ENCODE data around the gene LAMC2.

Gene LAMC2

DNA sequence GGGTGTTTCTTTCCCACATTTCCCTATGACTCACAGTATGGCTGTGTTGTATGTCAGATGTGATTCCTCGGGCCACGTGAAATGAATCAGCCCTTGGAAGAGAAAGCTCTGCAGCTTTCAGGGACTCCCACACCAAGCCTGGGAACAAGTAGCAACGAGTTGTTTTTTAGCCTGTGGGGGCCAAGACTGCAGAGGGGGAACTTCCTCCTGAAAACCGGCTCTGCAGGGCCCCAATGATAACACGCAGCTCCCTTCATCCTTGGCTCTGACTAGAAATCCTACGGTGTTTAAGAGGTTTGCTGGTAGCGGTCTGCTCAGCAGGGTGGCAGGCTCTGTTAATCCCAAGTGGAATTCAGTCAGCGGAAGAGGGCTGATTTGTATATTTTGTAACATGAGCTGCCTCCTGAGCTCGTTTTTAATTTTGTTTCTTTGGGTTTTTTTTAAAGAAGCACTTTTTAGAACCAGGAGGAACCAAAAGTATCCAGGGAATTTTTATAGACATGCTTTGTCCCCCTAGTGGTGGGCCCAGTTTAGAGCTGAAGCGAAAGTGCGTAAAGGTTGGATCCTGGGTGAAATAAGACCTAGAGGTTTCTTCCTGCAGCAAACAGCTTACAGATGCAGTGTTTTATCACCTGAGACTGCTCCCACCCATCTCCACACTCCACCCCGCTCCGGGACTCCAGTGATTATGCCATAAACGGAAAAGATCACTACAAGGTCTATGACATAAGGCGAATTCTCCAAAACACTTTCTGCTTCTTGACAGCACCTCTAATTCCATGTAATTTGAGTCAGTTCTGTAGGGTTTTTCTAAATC lies 48.8 kb downstream of the LAMC2 start:
- H4K20me1 ChIP-seq (ENCODE audit: low read depth, low read length): no peaks in the 10 kb centered on the region
- no peaks in the 10 kb centered on the region for H3K79me2 ChIP-seq (ENCODE audit: insufficient read depth, low read length)
- H3K27ac ChIP-seq (ENCODE audit: low read depth, low read length): no peak overlapping the region
- no peaks in the 10 kb centered on the region for H3K36me3 ChIP-seq (ENCODE audit: low read length)
- H3F3A ChIP-seq (ENCODE audit: insufficient read depth): no peaks in the 10 kb centered on the region
- H2AFZ ChIP-seq (ENCODE audit: low read depth, low read length, severe bottlenecking): no peak overlapping the region
- no peaks in the 10 kb centered on the region for H3K27me3 ChIP-seq (ENCODE audit: low read length)
- no peak overlapping the region for H3K4me2 ChIP-seq (ENCODE audit: low read depth, low read length, poor library complexity, severe bottlenecking)
- TF ChIP-seq, protein P1, sequence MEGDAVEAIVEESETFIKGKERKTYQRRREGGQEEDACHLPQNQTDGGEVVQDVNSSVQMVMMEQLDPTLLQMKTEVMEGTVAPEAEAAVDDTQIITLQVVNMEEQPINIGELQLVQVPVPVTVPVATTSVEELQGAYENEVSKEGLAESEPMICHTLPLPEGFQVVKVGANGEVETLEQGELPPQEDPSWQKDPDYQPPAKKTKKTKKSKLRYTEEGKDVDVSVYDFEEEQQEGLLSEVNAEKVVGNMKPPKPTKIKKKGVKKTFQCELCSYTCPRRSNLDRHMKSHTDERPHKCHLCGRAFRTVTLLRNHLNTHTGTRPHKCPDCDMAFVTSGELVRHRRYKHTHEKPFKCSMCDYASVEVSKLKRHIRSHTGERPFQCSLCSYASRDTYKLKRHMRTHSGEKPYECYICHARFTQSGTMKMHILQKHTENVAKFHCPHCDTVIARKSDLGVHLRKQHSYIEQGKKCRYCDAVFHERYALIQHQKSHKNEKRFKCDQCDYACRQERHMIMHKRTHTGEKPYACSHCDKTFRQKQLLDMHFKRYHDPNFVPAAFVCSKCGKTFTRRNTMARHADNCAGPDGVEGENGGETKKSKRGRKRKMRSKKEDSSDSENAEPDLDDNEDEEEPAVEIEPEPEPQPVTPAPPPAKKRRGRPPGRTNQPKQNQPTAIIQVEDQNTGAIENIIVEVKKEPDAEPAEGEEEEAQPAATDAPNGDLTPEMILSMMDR (IDR thresholded peaks at IDR 0.05; ENCODE audit: insufficient read depth, low read length, poor library complexity, severe bottlenecking): no peak
- TF ChIP-seq EZH2phosphoT487 (conservative IDR thresholded peaks at IDR 0.05; ENCODE audit: low read length): no peak
- H3K9me3 ChIP-seq (ENCODE audit: insufficient read depth, low read length): no peaks in the 10 kb centered on the region
- H3K9me2 ChIP-seq (replicated peaks; ENCODE audit: insufficient read depth, low read length): no peaks in the 10 kb centered on the region
- H3K4me3 ChIP-seq (ENCODE audit: insufficient read depth, low read length, poor library complexity, severe bottlenecking): no peak overlapping the region
- H3K9ac ChIP-seq (ENCODE audit: low read length): no peak overlapping the region

DNA sequence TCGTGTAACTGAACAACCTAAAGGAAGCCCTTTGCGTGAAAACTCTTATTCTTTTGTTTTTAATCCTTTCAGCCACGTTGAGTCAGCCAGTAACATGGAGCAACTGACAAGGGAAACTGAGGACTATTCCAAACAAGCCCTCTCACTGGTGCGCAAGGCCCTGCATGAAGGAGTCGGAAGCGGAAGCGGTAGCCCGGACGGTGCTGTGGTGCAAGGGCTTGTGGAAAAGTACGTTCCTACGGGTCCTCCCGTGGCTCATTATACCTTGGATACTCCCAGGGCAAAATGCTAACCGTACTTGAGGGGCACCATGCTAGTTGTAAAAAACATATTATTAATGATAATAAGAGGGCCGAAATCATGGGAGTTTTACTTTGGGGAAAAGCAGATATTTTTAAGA lies 49.4 kb downstream of the LAMC2 start:
- H3K4me2 ChIP-seq (ENCODE audit: low read depth, low read length, poor library complexity, severe bottlenecking): no peak overlapping the region
- H3K36me3 ChIP-seq (ENCODE audit: low read length): no peaks in the 10 kb centered on the region
- H4K20me1 ChIP-seq (ENCODE audit: low read depth, low read length): no peaks in the 10 kb centered on the region
- H3K9me2 ChIP-seq (replicated peaks; ENCODE audit: insufficient read depth, low read length): no peaks in the 10 kb centered on the region
- no peak overlapping the region for H3K9ac ChIP-seq (ENCODE audit: low read length)
- no peaks in the 10 kb centered on the region for H3K27me3 ChIP-seq (ENCODE audit: low read length)
- no peak overlapping the region for H3K4me3 ChIP-seq (ENCODE audit: insufficient read depth, low read length, poor library complexity, severe bottlenecking)
- H3F3A ChIP-seq (ENCODE audit: insufficient read depth): no peaks in the 10 kb centered on the region
- no peak overlapping the region for H3K27ac ChIP-seq (ENCODE audit: low read depth, low read length)
- H3K9me3 ChIP-seq (ENCODE audit: insufficient read depth, low read length): no peaks in the 10 kb centered on the region
- H3K79me2 ChIP-seq (ENCODE audit: insufficient read depth, low read length): no peaks in the 10 kb centered on the region
- TF ChIP-seq, protein P1 (IDR thresholded peaks at IDR 0.05; ENCODE audit: insufficient read depth, low read length, poor library complexity, severe bottlenecking): no peak
- no peak for TF ChIP-seq EZH2phosphoT487 (conservative IDR thresholded peaks at IDR 0.05; ENCODE audit: low read length)
- H2AFZ ChIP-seq (ENCODE audit: low read depth, low read length, severe bottlenecking): no peak overlapping the region

DNA sequence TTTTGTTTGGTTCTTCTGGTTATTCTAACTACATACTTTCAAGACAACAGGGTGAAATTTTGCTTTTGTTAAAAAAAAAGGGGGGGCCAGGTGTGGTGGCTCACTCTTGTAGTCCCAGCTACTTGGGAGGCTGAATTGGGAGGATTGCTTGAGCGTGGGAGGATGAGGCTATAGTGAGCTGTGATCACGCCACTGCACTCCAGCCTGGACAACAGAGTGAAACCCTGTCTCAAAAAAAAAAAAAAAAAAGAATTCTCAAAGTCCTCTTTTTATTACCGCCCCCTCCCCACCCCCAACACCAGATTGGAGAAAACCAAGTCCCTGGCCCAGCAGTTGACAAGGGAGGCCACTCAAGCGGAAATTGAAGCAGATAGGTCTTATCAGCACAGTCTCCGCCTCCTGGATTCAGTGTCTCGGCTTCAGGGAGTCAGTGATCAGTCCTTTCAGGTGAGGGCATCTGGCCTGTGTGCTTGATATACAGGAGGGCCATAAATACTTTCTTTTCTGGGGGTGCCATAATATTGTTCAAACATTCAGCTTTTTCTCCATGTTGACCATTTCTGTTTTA lies 50.2 kb downstream of the LAMC2 start:
- H3K79me2 ChIP-seq (ENCODE audit: insufficient read depth, low read length): no peaks in the 10 kb centered on the region
- no peak overlapping the region for H3K9ac ChIP-seq (ENCODE audit: low read length)
- H2AFZ ChIP-seq (ENCODE audit: low read depth, low read length, severe bottlenecking): no peak overlapping the region
- H4K20me1 ChIP-seq (ENCODE audit: low read depth, low read length): no peaks in the 10 kb centered on the region
- no peak overlapping the region for H3K4me2 ChIP-seq (ENCODE audit: low read depth, low read length, poor library complexity, severe bottlenecking)
- H3K4me3 ChIP-seq (ENCODE audit: insufficient read depth, low read length, poor library complexity, severe bottlenecking): no peak overlapping the region
- no peak for TF ChIP-seq EZH2phosphoT487 (conservative IDR thresholded peaks at IDR 0.05; ENCODE audit: low read length)
- TF ChIP-seq, protein P1 (IDR thresholded peaks at IDR 0.05; ENCODE audit: insufficient read depth, low read length, poor library complexity, severe bottlenecking): no peak
- no peaks in the 10 kb centered on the region for H3K9me2 ChIP-seq (replicated peaks; ENCODE audit: insufficient read depth, low read length)
- no peaks in the 10 kb centered on the region for H3F3A ChIP-seq (ENCODE audit: insufficient read depth)
- H3K27me3 ChIP-seq (ENCODE audit: low read length): no peaks in the 10 kb centered on the region
- H3K36me3 ChIP-seq (ENCODE audit: low read length): no peaks in the 10 kb centered on the region
- no peaks in the 10 kb centered on the region for H3K9me3 ChIP-seq (ENCODE audit: insufficient read depth, low read length)
- H3K27ac ChIP-seq (ENCODE audit: low read depth, low read length): no peak overlapping the region

All from SU-DHL-6 (cell line).